Measurements from ENCODE around the gene ACTR3. TPM values are rescaled to one million over a fixed set of nuclear protein-coding genes. Genes with fewer than 3 reads are reported as not detected.
A peak's percentile ranks its signal among the peaks of the same experiment; 100 is the strongest.

The ACTR3 gene
- total RNA-seq, 1 experiment from 2014 or later: 296 TPM

DNA sequence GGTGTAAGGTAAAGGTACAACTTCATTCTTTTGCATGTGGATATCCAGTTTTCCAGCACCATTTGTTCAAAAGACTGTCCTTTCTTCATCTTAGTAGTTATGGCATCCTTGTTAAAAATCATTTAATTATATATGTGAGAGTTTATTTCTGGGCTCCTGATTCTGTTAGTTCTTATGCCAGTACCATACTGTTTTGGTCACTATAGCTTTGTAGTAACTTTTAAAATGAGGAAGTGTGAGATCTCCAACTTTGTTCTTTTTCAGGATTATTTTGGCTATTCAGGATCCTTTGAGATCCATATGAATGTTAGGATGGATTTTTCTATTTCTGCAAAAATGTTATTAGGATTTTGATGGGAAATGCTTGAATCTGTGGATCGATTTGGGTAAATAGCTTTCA is 16.8 kb downstream of the ACTR3 start:
- Mint-ChIP-seq H3K4me1 (ENCODE audit: low read depth, unreplicated experiment) (peaks cover 44% of the 10 kb centered on the region), H3K4me3 (ENCODE audit: low read depth, unreplicated experiment) (no peak overlapping the region), H3K36me3 (ENCODE audit: insufficient read depth, unreplicated experiment) (peaks cover 24% of the 10 kb centered on the region), H3K9me3 (ENCODE audit: low read depth, unreplicated experiment) (no peaks in the 10 kb centered on the region), H3K27me3 (ENCODE audit: unreplicated experiment) (no peaks in the 10 kb centered on the region), H3K27ac (ENCODE audit: unreplicated experiment) (no peak overlapping the region)
- intact Hi-C loops (cut with micrococcal nuclease; ENCODE audit: unreplicated experiment): no loop called here
- no TSS peak for BruUV-seq (replicated peaks)
- no peak for DNase-seq
- CTCF ChIA-PET: no interaction called here
- TF ChIP-seq, protein P1, sequence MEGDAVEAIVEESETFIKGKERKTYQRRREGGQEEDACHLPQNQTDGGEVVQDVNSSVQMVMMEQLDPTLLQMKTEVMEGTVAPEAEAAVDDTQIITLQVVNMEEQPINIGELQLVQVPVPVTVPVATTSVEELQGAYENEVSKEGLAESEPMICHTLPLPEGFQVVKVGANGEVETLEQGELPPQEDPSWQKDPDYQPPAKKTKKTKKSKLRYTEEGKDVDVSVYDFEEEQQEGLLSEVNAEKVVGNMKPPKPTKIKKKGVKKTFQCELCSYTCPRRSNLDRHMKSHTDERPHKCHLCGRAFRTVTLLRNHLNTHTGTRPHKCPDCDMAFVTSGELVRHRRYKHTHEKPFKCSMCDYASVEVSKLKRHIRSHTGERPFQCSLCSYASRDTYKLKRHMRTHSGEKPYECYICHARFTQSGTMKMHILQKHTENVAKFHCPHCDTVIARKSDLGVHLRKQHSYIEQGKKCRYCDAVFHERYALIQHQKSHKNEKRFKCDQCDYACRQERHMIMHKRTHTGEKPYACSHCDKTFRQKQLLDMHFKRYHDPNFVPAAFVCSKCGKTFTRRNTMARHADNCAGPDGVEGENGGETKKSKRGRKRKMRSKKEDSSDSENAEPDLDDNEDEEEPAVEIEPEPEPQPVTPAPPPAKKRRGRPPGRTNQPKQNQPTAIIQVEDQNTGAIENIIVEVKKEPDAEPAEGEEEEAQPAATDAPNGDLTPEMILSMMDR (IDR thresholded peaks at IDR 0.05; ENCODE audit: unreplicated experiment): no peak

DNA sequence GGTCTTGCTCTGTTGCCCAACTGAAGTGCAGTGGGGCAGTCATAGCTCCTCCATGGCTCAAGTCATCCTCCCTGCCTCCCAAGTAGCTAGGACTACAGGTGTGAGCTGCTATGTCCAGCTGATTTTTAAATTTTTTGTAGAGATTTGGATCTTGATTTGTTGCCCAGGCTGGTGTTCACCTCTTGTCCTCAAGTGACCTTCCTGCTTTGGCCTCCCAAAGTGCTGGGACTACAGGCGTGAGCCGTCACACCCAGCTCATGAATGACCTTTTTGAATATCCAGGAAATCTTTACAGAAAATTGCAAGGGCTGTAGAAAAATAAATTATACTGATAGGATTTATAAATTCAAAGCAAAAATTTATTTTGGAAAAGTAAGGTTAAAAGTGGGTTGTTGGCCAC is 17.4 kb downstream of the ACTR3 start:
- peaks cover 24% of the 10 kb centered on the region for H3K36me3 Mint-ChIP-seq (ENCODE audit: insufficient read depth, unreplicated experiment)
- no TSS peak for BruUV-seq (replicated peaks)
- no peaks in the 10 kb centered on the region for H3K27me3 Mint-ChIP-seq (ENCODE audit: unreplicated experiment)
- H3K9me3 Mint-ChIP-seq (ENCODE audit: low read depth, unreplicated experiment): no peaks in the 10 kb centered on the region
- peaks cover 44% of the 10 kb centered on the region for H3K4me1 Mint-ChIP-seq (ENCODE audit: low read depth, unreplicated experiment)
- TF ChIP-seq, protein P1 (IDR thresholded peaks at IDR 0.05; ENCODE audit: unreplicated experiment): no peak
- CTCF ChIA-PET: no interaction called here
- no peak overlapping the region for H3K4me3 Mint-ChIP-seq (ENCODE audit: low read depth, unreplicated experiment)
- intact Hi-C loops (cut with micrococcal nuclease; ENCODE audit: unreplicated experiment): no loop called here
- no peak overlapping the region for H3K27ac Mint-ChIP-seq (ENCODE audit: unreplicated experiment)
- DNase-seq: no peak

DNA sequence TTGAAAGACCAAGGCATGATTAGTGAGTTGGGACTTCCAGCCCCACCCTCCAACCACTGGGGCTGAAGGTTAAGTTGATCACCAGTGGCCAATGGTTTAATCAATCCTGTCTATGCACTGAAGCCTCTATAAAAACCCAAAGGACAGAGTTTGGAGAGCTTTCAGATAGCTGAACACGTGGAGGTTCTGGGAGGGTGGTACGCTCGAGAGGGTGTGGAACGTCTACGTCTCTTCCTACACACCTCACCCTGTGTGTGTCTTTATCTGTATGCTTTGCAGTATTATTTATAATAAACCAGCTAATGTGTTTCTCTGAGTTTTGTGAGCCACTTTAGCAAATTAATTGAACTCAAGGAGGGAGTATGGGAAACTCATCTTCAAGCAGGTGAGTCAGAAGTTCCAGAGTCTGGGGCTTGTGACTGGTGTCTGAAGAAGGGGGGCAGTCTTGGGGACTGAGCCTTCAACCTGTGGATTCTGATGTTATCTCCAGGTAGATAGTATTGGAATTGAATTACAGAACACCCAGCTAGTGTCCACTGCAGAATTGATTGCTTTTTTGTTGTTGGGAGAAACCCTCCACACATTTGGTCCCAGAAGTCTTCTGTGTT is 20.3 kb downstream of the ACTR3 start:
- Mint-ChIP-seq H3K9me3 (ENCODE audit: low read depth, unreplicated experiment) (no peaks in the 10 kb centered on the region), H3K4me3 (ENCODE audit: low read depth, unreplicated experiment) (peak overlapping the region; percentile 1), H3K27me3 (ENCODE audit: unreplicated experiment) (no peaks in the 10 kb centered on the region), H3K36me3 (ENCODE audit: insufficient read depth, unreplicated experiment) (peaks cover 13% of the 10 kb centered on the region), H3K27ac (ENCODE audit: unreplicated experiment) (peak overlapping the region; percentile 77), H3K4me1 (ENCODE audit: low read depth, unreplicated experiment) (peaks cover 24% of the 10 kb centered on the region)
- BruUV-seq (replicated peaks): no TSS peak
- intact Hi-C loops (cut with micrococcal nuclease; ENCODE audit: unreplicated experiment): no loop called here
- DNase-seq: no peak
- CTCF ChIA-PET: no interaction called here
- TF ChIP-seq, protein P1 (IDR thresholded peaks at IDR 0.05; ENCODE audit: unreplicated experiment): no peak

DNA sequence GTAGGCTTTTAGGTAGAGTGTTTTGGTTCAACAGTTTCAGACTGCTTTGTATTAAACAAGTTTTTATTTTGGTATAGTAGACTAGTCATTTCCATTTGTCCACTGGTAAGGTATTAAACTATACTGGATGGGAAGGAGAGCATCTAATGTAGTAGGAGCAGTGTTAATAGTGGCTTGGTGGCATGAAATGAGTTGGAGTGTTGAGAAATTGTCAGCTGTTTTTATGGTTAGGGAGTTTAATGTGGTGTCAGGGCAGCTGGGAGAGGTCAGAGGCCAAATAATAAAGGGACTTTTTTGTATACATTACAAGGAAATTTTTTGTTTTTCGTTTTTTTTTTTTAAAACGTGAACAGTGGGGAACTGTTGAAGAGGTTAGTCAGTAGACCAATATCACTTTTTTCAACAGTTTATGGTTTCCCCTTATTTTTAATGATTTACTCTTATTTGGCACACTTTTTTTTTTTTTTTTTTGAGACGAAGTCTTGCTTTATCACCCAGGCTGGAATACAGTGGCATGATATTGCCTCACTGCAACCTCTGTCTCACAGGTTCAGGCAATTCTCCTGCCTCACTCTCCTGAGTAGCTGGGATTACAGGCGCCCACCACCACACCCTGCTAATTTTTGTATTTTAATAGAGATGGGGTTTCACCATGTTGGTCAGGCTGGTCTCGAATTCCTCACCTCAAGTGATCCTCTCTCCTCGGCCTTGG is 21.2 kb downstream of the ACTR3 start:
- H3K4me1 Mint-ChIP-seq (ENCODE audit: low read depth, unreplicated experiment): peaks cover 24% of the 10 kb centered on the region
- no peak for DNase-seq
- peak overlapping the region; percentile 1 for H3K4me3 Mint-ChIP-seq (ENCODE audit: low read depth, unreplicated experiment)
- CTCF ChIA-PET: interaction anchor here (0.7 kb wide), 3 partner anchors 18 to 640 kb away, joined by 3 to 9 read pairs (median 6); no protein-coding TSS in a partner anchor
- TF ChIP-seq, protein P1 (IDR thresholded peaks at IDR 0.05; ENCODE audit: unreplicated experiment): no peak
- intact Hi-C loops (cut with micrococcal nuclease; ENCODE audit: unreplicated experiment): no loop called here
- H3K9me3 Mint-ChIP-seq (ENCODE audit: low read depth, unreplicated experiment): no peaks in the 10 kb centered on the region
- H3K36me3 Mint-ChIP-seq (ENCODE audit: insufficient read depth, unreplicated experiment): peaks cover 5% of the 10 kb centered on the region
- peak overlapping the region; percentile 77 for H3K27ac Mint-ChIP-seq (ENCODE audit: unreplicated experiment)
- H3K27me3 Mint-ChIP-seq (ENCODE audit: unreplicated experiment): no peaks in the 10 kb centered on the region
- no TSS peak for BruUV-seq (replicated peaks)
